GM21737 (cell line): ENCODE data around the gene CCZ1.
"Not testable (repeated sequence)": the region's sequence is repeated elsewhere in the genome, so short reads cannot be mapped to it uniquely, and the experiment has no call there.

ENCODE experiments used
- ATAC-seq: cut with Tn5 transposase; IDR thresholded peaks from one replicate; pipeline ENCODE4 v1.9.1; 2021; ENCODE audit warnings: mild to moderate bottlenecking, moderate library complexity; ENCODE audit not compliant: unreplicated experiment

CCZ1 gene

DNA sequence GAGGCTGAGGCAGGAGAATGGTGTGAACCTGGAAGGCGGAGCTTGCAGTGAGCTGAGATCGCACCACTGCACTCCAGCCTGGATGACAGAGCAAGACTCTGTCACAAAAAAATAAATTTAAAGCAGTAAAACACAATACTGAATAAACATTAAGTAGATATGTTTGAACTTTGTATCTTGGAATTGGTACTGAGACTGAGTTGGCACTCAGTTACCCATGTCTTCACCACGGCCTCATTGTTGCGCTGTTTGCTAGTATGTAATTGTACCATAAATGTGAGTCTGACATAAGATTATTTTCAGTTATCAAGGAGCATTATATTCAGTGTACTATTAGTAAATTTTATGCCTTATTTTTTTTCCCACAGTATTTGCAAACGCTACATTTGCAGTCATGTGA is 6.2 kb downstream of the CCZ1 start:
- ATAC-seq: not testable (repeated sequence)

DNA sequence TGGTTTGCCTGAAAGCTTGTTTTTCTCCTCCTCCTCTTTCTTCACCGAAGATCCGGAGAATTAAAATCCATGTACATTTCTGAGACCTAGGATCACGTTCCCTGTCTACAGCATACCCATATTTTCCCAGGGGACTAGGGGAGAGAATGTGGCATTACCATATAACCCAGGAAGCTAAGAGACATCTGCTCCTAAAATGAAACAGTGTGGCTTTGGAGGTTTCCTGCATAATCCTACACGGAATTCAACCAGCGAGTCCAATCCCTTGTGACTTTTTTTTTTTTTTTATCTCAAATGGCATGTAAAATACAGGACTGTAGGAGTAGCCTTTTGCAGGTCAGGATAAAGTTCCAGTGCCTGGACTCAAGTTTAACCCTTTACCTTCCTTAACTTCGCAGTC is 10.3 kb downstream of the CCZ1 start:
- ATAC-seq: not testable (repeated sequence)

DNA sequence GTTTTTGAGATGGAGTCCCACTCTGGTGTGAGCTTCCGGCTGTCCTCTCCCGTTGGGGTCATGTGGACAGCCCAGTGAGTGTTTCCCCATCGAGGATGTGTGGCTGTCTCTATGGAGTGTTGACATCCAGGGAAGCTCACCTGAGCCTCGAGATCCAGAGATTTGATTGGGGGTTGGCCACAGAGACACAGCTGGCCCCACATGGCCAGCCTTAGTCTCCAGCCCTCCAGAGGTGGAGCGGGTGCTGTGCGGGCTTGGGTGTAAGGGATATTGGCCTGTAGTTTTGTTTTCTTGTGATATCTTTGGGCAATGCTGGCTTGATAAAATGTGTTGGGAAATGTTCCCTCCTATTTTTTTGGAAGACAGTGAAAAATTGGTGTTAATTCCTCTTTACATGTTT is 18.0 kb downstream of the CCZ1 start:
- not testable (repeated sequence) for ATAC-seq

GRCh38 chr7:5924180-5924579 is 25.6 kb downstream of the CCZ1 start:
- ATAC-seq: not testable (repeated sequence)

GRCh38 chr7:5924630-5925029 is 26.1 kb downstream of the CCZ1 start:
- not testable (repeated sequence) for ATAC-seq

DNA sequence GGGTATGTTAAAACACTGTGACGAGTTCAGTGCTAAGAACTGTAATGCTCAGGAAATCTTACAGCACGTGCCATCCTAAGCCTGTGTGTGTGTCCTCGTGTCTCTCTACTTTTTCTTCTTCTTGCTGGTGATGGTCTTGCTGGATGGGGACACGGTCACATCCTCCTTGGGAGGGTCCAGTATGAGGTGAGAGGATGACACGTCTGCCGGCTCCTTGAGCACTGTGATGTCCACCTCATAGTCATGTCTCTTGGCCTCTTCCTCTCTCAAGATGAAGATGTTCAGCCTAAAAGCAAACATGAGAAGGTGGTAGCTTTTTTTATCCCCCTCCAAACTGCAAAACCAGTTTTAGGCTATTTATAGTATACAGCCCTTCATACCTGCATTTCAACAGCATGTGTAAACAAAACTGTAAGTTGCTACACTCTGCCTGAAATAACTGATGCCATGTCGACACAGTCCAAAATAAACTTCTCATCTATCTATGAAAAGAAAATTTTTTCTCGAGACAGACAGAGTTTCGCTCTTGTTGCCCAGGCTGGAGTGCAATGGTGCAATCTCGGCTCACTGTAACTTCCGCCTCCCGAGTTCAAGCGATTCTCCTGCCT is 27.8 kb downstream of the CCZ1 start:
- not testable (repeated sequence) for ATAC-seq

DNA sequence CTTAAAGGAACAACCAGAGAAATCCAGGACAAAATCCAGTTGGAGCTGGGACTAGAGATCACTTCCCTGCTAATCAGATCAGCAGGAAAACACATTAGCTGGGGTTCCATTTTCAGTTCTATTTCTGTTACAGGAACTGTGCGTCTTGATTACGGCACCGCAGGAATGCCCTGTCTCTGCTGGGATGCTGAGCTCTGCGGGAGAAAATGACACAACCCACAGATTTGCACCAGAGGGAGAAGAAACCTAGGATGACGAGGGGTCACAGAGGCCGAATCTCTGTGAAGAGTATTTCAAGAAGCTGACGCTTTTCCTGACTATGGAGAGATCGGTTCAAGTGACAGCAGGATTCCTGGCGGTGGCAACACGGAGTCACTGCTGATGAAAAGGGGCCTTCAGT is 31.8 kb downstream of the CCZ1 start:
- ATAC-seq: not testable (repeated sequence)

GRCh38 chr7:5931250-5931649 is 32.7 kb downstream of the CCZ1 start:
- ATAC-seq: not testable (repeated sequence)

- not testable (repeated sequence) for ATAC-seq
Measured at GRCh38 chr7:5931905-5932644, 33.5 kb downstream of the CCZ1 start.

DNA sequence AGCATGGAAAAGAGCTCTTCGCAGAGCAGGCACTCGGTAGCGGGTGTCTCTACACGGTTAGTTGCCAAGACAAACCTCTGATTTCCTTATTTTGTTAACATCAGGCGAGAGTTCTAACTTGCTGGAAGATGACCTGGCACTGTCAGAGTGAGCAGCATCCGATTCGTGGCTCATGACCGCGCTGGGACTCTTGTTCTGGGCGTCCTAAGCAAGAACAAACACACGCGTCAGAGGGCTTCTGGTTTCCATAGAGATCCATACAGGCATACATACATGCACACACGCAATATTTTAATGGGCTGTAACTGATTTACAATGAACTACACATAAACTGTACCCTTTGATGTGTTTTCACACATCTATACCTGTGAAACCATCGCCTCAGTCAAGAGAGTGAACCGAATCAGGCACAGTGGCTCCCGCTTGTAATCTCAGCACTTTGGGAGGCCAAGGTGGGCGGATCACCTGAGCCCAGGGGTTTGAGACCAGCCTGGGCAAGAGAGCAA is 36.5 kb downstream of the CCZ1 start:
- not testable (repeated sequence) for ATAC-seq

DNA sequence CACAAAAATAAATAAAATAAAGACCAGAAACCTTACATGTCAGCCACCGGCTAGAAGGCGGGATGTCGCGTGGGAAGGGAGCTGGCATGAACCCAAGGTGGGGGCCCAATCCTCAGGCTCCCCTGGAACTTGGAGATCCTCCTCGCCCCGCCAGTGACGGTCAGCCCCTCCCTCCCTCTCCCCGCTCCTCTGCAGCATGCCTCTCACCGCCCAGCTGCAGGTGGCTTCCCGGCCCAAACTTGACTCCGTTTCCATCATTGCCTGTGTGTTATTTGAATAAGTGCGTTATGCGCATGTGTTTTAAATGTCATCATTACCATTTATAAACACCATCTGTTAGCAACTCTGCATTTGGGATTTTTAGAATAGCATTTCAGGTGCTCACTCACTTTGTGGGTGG is 64.7 kb downstream of the CCZ1 start:
- not testable (repeated sequence) for ATAC-seq

DNA sequence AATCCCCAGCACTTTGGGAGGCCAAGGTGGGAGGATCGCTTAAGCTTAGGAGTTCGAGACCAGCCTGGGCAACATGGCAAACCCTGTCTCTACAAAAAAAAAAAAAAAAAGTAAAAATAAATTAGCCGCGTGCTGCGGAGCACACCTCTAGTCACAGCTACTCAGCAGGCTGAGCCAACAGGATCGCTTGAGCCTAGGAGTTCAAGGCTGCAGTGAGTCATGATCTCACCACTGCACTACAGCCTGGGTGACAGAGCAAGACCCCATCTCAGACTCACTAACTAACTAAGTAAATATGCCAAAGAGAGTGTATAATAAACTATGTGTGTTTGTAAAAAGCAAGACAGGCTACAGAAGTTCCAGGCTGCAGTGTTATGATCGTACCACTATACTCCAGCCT is 65.3 kb downstream of the CCZ1 start:
- ATAC-seq: not testable (repeated sequence)

- ATAC-seq: not testable (repeated sequence)
Measured at GRCh38 chr7:5970347-5970911, 71.9 kb downstream of the CCZ1 start, which contains the start of gene RSPH10B. Gene RSPH10B (minus strand): TSS chr7:5970689. CDS start chr7:5967116, 3,573 bp downstream.

GRCh38 chr7:5973580-5973979 is 75.0 kb downstream of the CCZ1 start:
- ATAC-seq: not testable (repeated sequence)
